Liver (tissue), 9 donors: ENCODE results near the gene TET2. TPM values are rescaled to one million over a fixed set of nuclear protein-coding genes. Genes with fewer than 3 reads are reported as not detected.

Experiments used
- DNase-seq: peaks from one replicate; pipeline ENCODE4 v3.0.0-alpha.2; 2017; ENCODE audit warnings: low spot score
- H3K27ac ChIP-seq, 2 donors: one replicate each; pipeline ENCODE4 v1.7.0; 2013; ENCODE audit warnings: inconsistent platforms in 2 of 2, low read length in 2 of 2, control low read depth in 1 of 2, low read depth in 1 of 2, mild to moderate bottlenecking in 1 of 2
- H3K27me3 ChIP-seq, 4 donors: one replicate each; pipeline versions ENCODE4 v1.6.1 to v1.7.0; 2013; ENCODE audit warnings: low read length in 3 of 4, inconsistent platforms in 1 of 4, mild to moderate bottlenecking in 1 of 4, moderate library complexity in 1 of 4; ENCODE audit not compliant: control insufficient read depth in 4 of 4, insufficient read depth in 4 of 4
- H3K36me3 ChIP-seq, 4 donors: one replicate each; pipeline versions ENCODE4 v1.6.1 to v1.7.0; 2013; ENCODE audit warnings: low read length in 3 of 4, mild to moderate bottlenecking in 3 of 4, low read depth in 1 of 4, moderate library complexity in 1 of 4; ENCODE audit not compliant: control insufficient read depth in 4 of 4, insufficient read depth in 3 of 4
- H3K4me1 ChIP-seq, 4 donors: one replicate each; pipeline versions ENCODE4 v1.6.1 to v1.7.0; 2013; ENCODE audit warnings: low read length in 3 of 4, mild to moderate bottlenecking in 3 of 4, moderate library complexity in 1 of 4; ENCODE audit not compliant: control insufficient read depth in 4 of 4, insufficient read depth in 4 of 4
- H3K4me3 ChIP-seq, 3 donors: one replicate each; pipeline versions ENCODE4 v1.6.1 to v1.7.0; 2013; ENCODE audit warnings: low read length in 3 of 3, control low read depth in 1 of 3, low read depth in 1 of 3, mild to moderate bottlenecking in 1 of 3
- H3K9ac ChIP-seq, 2 donors: one replicate each; pipeline ENCODE4 v1.7.0; 2013; ENCODE audit warnings: low read length in 2 of 2, mild to moderate bottlenecking in 2 of 2, moderate library complexity in 2 of 2, control low read depth in 1 of 2, low read depth in 1 of 2
- H3K9me3 ChIP-seq, 4 donors: one replicate each; pipeline versions ENCODE4 v1.6.1 to v1.7.0; 2013; ENCODE audit warnings: low read length in 3 of 4; ENCODE audit not compliant: control insufficient read depth in 4 of 4
- ATF3 ChIP-seq: IDR thresholded peaks from 2 replicates; pipeline ENCODE4 v1.6.1; 2016; ENCODE audit warnings: antibody characterized with exemption
- FOXA1 ChIP-seq: IDR thresholded peaks from 2 replicates; pipeline ENCODE4 v1.6.1; 2016; ENCODE audit warnings: antibody characterized with exemption
- FOXA2 ChIP-seq: IDR thresholded peaks from 2 replicates; pipeline ENCODE4 v1.6.1; 2016; ENCODE audit warnings: antibody characterized with exemption
- GABPA ChIP-seq, 2 donors: IDR thresholded peaks in 1 of 2; conservative IDR thresholded peaks in 1 of 2; 2 replicates each; pipeline ENCODE4 v1.6.1; 2016; ENCODE audit warnings: antibody characterized with exemption in 2 of 2, mild to moderate bottlenecking in 1 of 2, moderate library complexity in 1 of 2
- HNF4A ChIP-seq, 2 donors: conservative IDR thresholded peaks; 2 replicates each; pipeline ENCODE4 v1.6.1; 2016; ENCODE audit warnings: antibody characterized with exemption in 2 of 2, mild to moderate bottlenecking in 2 of 2
- HNF4G ChIP-seq: IDR thresholded peaks from 2 replicates; pipeline ENCODE4 v1.6.1; 2016; ENCODE audit warnings: antibody characterized with exemption
- JUND ChIP-seq, 2 donors: IDR thresholded peaks; 2 replicates each; pipeline ENCODE4 v1.6.1; 2016; ENCODE audit warnings: antibody characterized with exemption in 2 of 2
- MAX ChIP-seq: IDR thresholded peaks from 2 replicates; pipeline ENCODE4 v1.6.1; 2016; ENCODE audit warnings: antibody characterized with exemption
- NR2F2 ChIP-seq: IDR thresholded peaks from 2 replicates; pipeline ENCODE4 v1.6.1; 2016; ENCODE audit warnings: antibody characterized with exemption
- RAD21 ChIP-seq, 2 donors: IDR thresholded peaks; 2 replicates each; pipeline ENCODE4 v1.6.1; 2016; ENCODE audit warnings: antibody characterized with exemption in 2 of 2, mild to moderate bottlenecking in 2 of 2
- REST ChIP-seq: IDR thresholded peaks from 2 replicates; pipeline ENCODE4 v1.6.1; 2016; ENCODE audit warnings: antibody characterized with exemption, mild to moderate bottlenecking
- RXRA ChIP-seq, 2 donors: IDR thresholded peaks; 2 replicates each; pipeline ENCODE4 v1.6.1; 2017 to 2018; ENCODE audit warnings: antibody characterized with exemption in 2 of 2, mild to moderate bottlenecking in 1 of 2
- SP1 ChIP-seq: IDR thresholded peaks from 2 replicates; pipeline ENCODE4 v1.6.1; 2018; ENCODE audit warnings: antibody characterized with exemption, mild to moderate bottlenecking
- TAF1 ChIP-seq: conservative IDR thresholded peaks from 2 replicates; pipeline ENCODE4 v1.6.1; 2016; ENCODE audit warnings: antibody characterized with exemption, mild to moderate bottlenecking
- YY1 ChIP-seq: IDR thresholded peaks from 2 replicates; pipeline ENCODE4 v1.6.1; 2016; ENCODE audit warnings: antibody characterized with exemption, mild to moderate bottlenecking
- WGBS: extraction: QIAGEN DNeasy Blood & Tissue Kit; methylation state at CpG from one replicate; pipeline ENCODE4 v1.1.7; 2013; 5-methylcytosine and 5-hydroxymethylcytosine counted together
- polyA plus RNA-seq, 2 donors: library from polyadenylated mRNA; stranded (reverse) in 1 of 2; unstranded in 1 of 2; fragments of 200-250 nt in 1 of 2; fragments of >200 nt in 1 of 2; fragmentation: Nextera tagmentation in 1 of 2; extraction: Ambion mirVana in 1 of 2; gene quantifications; one replicate each; pipeline versions ENCODE4 v1.2.1 to v1.2.3, GENCODE V29; 2013 to 2015
- total RNA-seq, 2 donors: library from RNA; depleted of rRNA; stranded (reverse); fragments of >200 nt; gene quantifications; one replicate each; pipeline ENCODE4 v1.2.3, GENCODE V29; 2014
- donor health status: healthy.
- donor health status: healthy.
- donor health status: healthy.
- donor health status: healthy.
- donor health status: healthy.

Gene TET2
- total and polyA plus RNA-seq, 4 donors: 0.88 to 8.4 (median 5.5) TPM

GRCh38 chr4:105171912-105172311, 25.2 kb downstream of the TET2 start:
- 33% methylated on average over 1 of the region's 1 CpG for WGBS
- Histone ChIP-seq H3K36me3 (no peaks in the 10 kb centered on the region), H3K9me3 (no peaks in the 10 kb centered on the region), H3K27ac (no peak overlapping the region), H3K27me3 (no peaks in the 10 kb centered on the region), H3K4me3 (no peak overlapping the region), H3K9ac (no peak overlapping the region), H3K4me1 (peaks cover 5 to 30% (median 11%) of the 10 kb centered on the region in 4 donors)
- TF ChIP-seq RAD21 (IDR thresholded peaks at IDR 0.05) (no peak), NR2F2 (no peak), MAX (no peak), RXRA (IDR thresholded peaks at IDR 0.05) (peak; percentile 20 to 51), HNF4G (peak; percentile 12), HNF4A (conservative IDR thresholded peaks at IDR 0.05) (peak; percentile 57 to 65)
- DNase-seq: no peak

GRCh38 chr4:105174098-105174497, 27.4 kb downstream of the TET2 start:
- Histone ChIP-seq H3K9ac (no peak overlapping the region), H3K27me3 (no peaks in the 10 kb centered on the region), H3K27ac (peak overlapping the region in 1 of 2 donors; percentile 13), H3K36me3 (no peaks in the 10 kb centered on the region), H3K4me1 (peaks cover 5 to 30% (median 11%) of the 10 kb centered on the region in 4 donors), H3K4me3 (no peak overlapping the region), H3K9me3 (no peaks in the 10 kb centered on the region)
- DNase-seq: no peak
- WGBS: 43% methylated on average over 2 of the region's 2 CpGs
- TF ChIP-seq HNF4A (conservative IDR thresholded peaks at IDR 0.05) (peak; percentile 22 to 50), FOXA1 (no peak)

- H3K27me3 ChIP-seq: no peaks in the 10 kb centered on the region
- TF ChIP-seq GABPA (IDR thresholded peaks at IDR 0.05 in 1 of 2, conservative IDR thresholded peaks at IDR 0.05 in 1 of 2) (no peak), REST (no peak), FOXA2 (no peak), RAD21 (IDR thresholded peaks at IDR 0.05) (peak in 1 of 2 donors; percentile 38), HNF4A (conservative IDR thresholded peaks at IDR 0.05) (peak; percentile 67 to 83), HNF4G (peak; percentile 35), TAF1 (no peak), NR2F2 (peak; percentile 71), JUND (IDR thresholded peaks at IDR 0.05) (peak; percentile 89 to 92), SP1 (peak; percentile 57), YY1 (peak; percentile 48), ATF3 (peak; percentile 69), RXRA (IDR thresholded peaks at IDR 0.05) (peak; percentile 88 to 95)
- DNase-seq: no peak
- H3K36me3 ChIP-seq: no peaks in the 10 kb centered on the region
- H3K27ac ChIP-seq: peak overlapping the region; percentile 72 to 79
- no peak overlapping the region for H3K9ac ChIP-seq
- H3K9me3 ChIP-seq: no peaks in the 10 kb centered on the region
- no peak overlapping the region for H3K4me3 ChIP-seq
- peaks cover 3 to 29% (median 12%) of the 10 kb centered on the region in 4 donors for H3K4me1 ChIP-seq
Observed at GRCh38 chr4:105179539-105180401, 33.1 kb downstream of the TET2 start.
